HCT116 (cell line): Measurements from ENCODE around the gene VAMP2. TPM values are rescaled to one million over a fixed set of nuclear protein-coding genes. Genes with fewer than 3 reads are reported as not detected.

Source experiments
- ATAC-seq: fragments of 200-7000 bp; cut with Tn5 transposase; 2 replicates; pipeline ENCODE4 v1.9.1; 2020; ENCODE audit warnings: mild to moderate bottlenecking, moderate library complexity
- BruUV-seq: library from RNA; stranded (reverse); fragments of 400-500 nt; replicated peaks from 2 replicates; lab custom pipeline; 2021; lab: Mats Ljungman, UMichigan
- CTCF ChIA-PET: fragments of 300-600 bp; sonication (Branson Sonifier 250); formaldehyde crosslinking; loops from one replicate; lab custom pipeline; 2021; ENCODE audit warnings: antibody characterized with exemption; lab: Charles Lee
- POLR2A ChIA-PET: fragments of 300-600, 350-600 bp; sonication (Branson Sonifier 250); formaldehyde crosslinking; loops from one replicate; lab custom pipeline; 2021; ENCODE audit warnings: antibody characterized with exemption; lab: Charles Lee
- RAD21 ChIA-PET, 2 experiments: fragments of 300-600 bp; sonication (Branson Sonifier 250); formaldehyde crosslinking; loops; one replicate each; lab custom pipeline; 2023; ENCODE audit warnings: low total read pairs in 2 of 2; ENCODE audit not compliant: uncharacterized antibody in 2 of 2, unreplicated experiment in 2 of 2, low non-redundant PET in 1 of 2; lab: Charles Lee
- DNase-seq: peaks from one replicate; pipeline ENCODE4 v3.0.0-alpha.2; 2010; ENCODE audit warnings: low read depth, low spot score
- H2AFZ ChIP-seq: fragments of 200-600 bp; shearing (Covaris generic), sonication (generic); 2 replicates; pipeline ENCODE4 v1.6.1; 2017; ENCODE audit warnings: low read depth, mixed run types, mixed read lengths, antibody characterized with exemption, low read length; ENCODE audit not compliant: poor library complexity, severe bottlenecking
- H3K27ac ChIP-seq: 2 replicates; pipeline ENCODE4 v1.5.1; 2012; ENCODE audit warnings: low read depth, low read length
- H3K27me3 ChIP-seq: fragments of 200-600 bp; sonication (generic); 2 replicates; pipeline ENCODE4 v1.6.1; 2016; ENCODE audit warnings: mixed run types, low read length, mixed read lengths; ENCODE audit not compliant: insufficient read depth
- H3K36me3 ChIP-seq, 2 experiments: fragments of 200-500 bp in 1 of 2; fragments of 200-600 bp in 1 of 2; sonication (Bioruptor generic) in 1 of 2; sonication (generic) in 1 of 2; 2 replicates each; pipeline versions ENCODE4 v1.5.1 to v1.6.1; 2014 to 2016; ENCODE audit warnings: low read length in 2 of 2, inconsistent platforms in 1 of 2, mixed read lengths in 1 of 2, mixed run types in 1 of 2; ENCODE audit not compliant: insufficient read depth in 2 of 2, control insufficient read depth in 1 of 2
- H3K4me1 ChIP-seq, 2 experiments: fragments of 200-600 bp in 1 of 2; sonication (generic) in 1 of 2; 2 replicates each; pipeline versions ENCODE4 v1.5.1 to v1.6.1; 2012 to 2017; ENCODE audit warnings: low read length in 2 of 2, inconsistent platforms in 1 of 2, mild to moderate bottlenecking in 1 of 2, mixed read lengths in 1 of 2, mixed run types in 1 of 2, moderate library complexity in 1 of 2; ENCODE audit not compliant: insufficient read depth in 2 of 2, control insufficient read depth in 1 of 2
- H3K4me2 ChIP-seq: fragments of 200-600 bp; sonication (generic); 2 replicates; pipeline ENCODE4 v1.6.1; 2017; ENCODE audit warnings: mixed run types, low read length, mixed read lengths
- H3K4me3 ChIP-seq, 2 experiments: fragments of 200-600 bp in 1 of 2; sonication (generic) in 1 of 2; replicated peaks in 1 of 2; 2 replicates each; pipeline ENCODE4 v1.5.1; 2011 to 2016; ENCODE audit warnings: low read length in 2 of 2, control low read depth in 1 of 2, low read depth in 1 of 2, mild to moderate bottlenecking in 1 of 2, mixed read lengths in 1 of 2, mixed run types in 1 of 2
- H3K79me2 ChIP-seq: fragments of 200-600 bp; sonication (generic); 2 replicates; pipeline ENCODE4 v1.6.1; 2017; ENCODE audit warnings: mild to moderate bottlenecking, mixed run types, low read length, moderate library complexity, mixed read lengths; ENCODE audit not compliant: insufficient read depth
- H3K9ac ChIP-seq: fragments of 200-600 bp; sonication (generic); 2 replicates; pipeline ENCODE4 v1.6.1; 2016; ENCODE audit warnings: low read length, mixed read lengths
- H3K9me2 ChIP-seq: fragments of 200-600 bp; sonication (generic), shearing (Covaris generic); 2 replicates; pipeline ENCODE4 v1.6.1; 2017; ENCODE audit warnings: mixed run types, mild to moderate bottlenecking, moderate library complexity; ENCODE audit not compliant: insufficient read depth
- H3K9me3 ChIP-seq, 2 experiments: fragments of 200-500 bp in 1 of 2; fragments of 200-600 bp in 1 of 2; sonication (Bioruptor generic) in 1 of 2; sonication (generic) in 1 of 2; 2 replicates each; pipeline ENCODE4 v1.6.1; 2014 to 2017; ENCODE audit warnings: low read length in 2 of 2, mixed read lengths in 2 of 2, inconsistent platforms in 1 of 2, low read depth in 1 of 2, mild to moderate bottlenecking in 1 of 2, mixed run types in 1 of 2, moderate library complexity in 1 of 2; ENCODE audit not compliant: control insufficient read depth in 1 of 2, insufficient read depth in 1 of 2
- H4K20me1 ChIP-seq: fragments of 200-600 bp; sonication (generic), shearing (Covaris generic); 2 replicates; pipeline ENCODE4 v1.6.1; 2017; ENCODE audit warnings: mixed run types, mild to moderate bottlenecking, moderate library complexity; ENCODE audit not compliant: insufficient read depth
- CBX3 ChIP-seq: IDR thresholded peaks from 2 replicates; pipeline ENCODE4 v1.6.1; 2012; ENCODE audit warnings: low read depth
- CEBPB ChIP-seq: IDR thresholded peaks from 2 replicates; pipeline ENCODE4 v1.6.1; 2012; ENCODE audit warnings: low read depth
- EGR1 ChIP-seq: IDR thresholded peaks from 2 replicates; pipeline ENCODE4 v1.6.1; 2012; ENCODE audit warnings: low read depth
- ELF1 ChIP-seq: IDR thresholded peaks from 2 replicates; pipeline ENCODE4 v1.6.1; 2012; ENCODE audit warnings: low read depth, borderline replicate concordance
- FOSL1 ChIP-seq: IDR thresholded peaks from 2 replicates; pipeline ENCODE4 v1.6.1; 2012; ENCODE audit warnings: low read depth
- JUND ChIP-seq: IDR thresholded peaks from 2 replicates; pipeline ENCODE4 v1.6.1; 2012
- POLR2A ChIP-seq: IDR thresholded peaks from 2 replicates; pipeline ENCODE4 v1.7.0; 2011; ENCODE audit warnings: borderline replicate concordance; ENCODE audit not compliant: insufficient read depth, insufficient read length; ENCODE audit errors: extremely low read depth
- RAD21 ChIP-seq: IDR thresholded peaks from 2 replicates; pipeline ENCODE4 v1.6.1; 2012; ENCODE audit warnings: low read depth, mild to moderate bottlenecking
- SIN3A ChIP-seq: IDR thresholded peaks from 2 replicates; pipeline ENCODE4 v1.6.1; 2012; ENCODE audit warnings: low read depth
- SP1 ChIP-seq: IDR thresholded peaks from 2 replicates; pipeline ENCODE4 v1.6.1; 2012; ENCODE audit warnings: low read depth
- SRF ChIP-seq: IDR thresholded peaks from 2 replicates; pipeline ENCODE4 v1.6.1; 2012; ENCODE audit warnings: low read depth
- YY1 ChIP-seq: IDR thresholded peaks from 2 replicates; pipeline ENCODE4 v1.6.1; 2011; ENCODE audit warnings: low read length, low read depth, moderate library complexity, mild to moderate bottlenecking; ENCODE audit not compliant: insufficient replicate concordance; ENCODE audit errors: extremely low read depth
- intact Hi-C: fragments of 100-400 bp; cut with micrococcal nuclease; formaldehyde crosslinking; loops from 2 replicates; pipeline ENCODE4 v1.10.0; 2022
- total RNA-seq: library from RNA; stranded (reverse); gene quantifications from one replicate; pipeline ENCODE4 v1.2.1, GENCODE V29; 2021; ENCODE audit not compliant: unreplicated experiment
- TF ChIP-seq, protein P1 (sequence below): IDR thresholded peaks from 2 replicates; pipeline ENCODE4 v1.6.1; 2012
- TF ChIP-seq, protein P2 (sequence below): IDR thresholded peaks from 2 replicates; pipeline ENCODE4 v1.6.1; 2012

Gene VAMP2
- total RNA-seq, 1 experiment from 2014 or later: 35.9 TPM

DNA sequence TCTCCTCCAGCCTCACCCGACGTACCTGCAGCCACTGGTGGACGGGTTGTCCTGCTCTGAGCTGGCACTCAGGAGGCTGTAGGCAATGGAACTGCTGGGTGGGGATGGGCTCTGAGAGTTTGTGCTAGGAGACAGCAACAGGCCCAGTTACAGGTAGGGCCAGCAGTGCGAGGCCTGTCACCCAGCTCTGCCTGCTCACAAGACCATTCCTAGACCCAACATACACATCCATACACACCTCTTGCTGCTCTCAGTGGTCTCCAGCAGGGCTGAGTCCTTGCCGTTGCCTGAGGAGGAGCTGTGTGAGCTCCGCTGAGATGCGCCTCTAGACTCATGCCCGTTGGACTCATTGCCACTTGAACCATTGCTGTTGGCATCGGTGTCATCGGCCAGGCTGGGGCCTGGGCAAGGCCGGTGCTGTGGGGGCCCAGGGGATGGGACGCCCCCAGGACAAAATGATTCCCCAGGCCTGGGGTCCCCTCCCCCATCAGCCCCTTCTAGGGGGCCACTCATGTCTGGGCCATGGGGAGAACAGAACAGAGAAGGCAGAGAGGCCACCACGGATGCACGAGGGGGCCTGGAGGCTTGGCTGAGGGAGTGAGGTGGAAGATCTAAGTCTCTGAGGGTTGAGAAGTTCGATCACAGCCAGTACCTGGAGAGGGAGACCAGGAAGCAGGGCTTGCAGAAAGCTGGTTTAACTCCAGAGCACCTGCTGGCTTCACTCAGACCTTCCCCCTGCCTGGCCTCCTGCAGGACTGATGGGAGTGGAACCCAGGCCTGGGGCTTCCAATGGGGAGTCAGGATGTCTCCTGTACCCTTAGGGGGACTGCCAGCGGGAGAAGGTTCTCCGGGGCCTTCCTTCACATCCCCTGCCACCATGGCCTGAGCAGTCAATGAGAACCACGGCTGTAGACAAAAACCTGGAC, 12.3 kb downstream of the VAMP2 start:
- no peaks in the 10 kb centered on the region for H3K9me2 ChIP-seq
- peak overlapping the region; percentile 85 to 91 for H3K4me3 ChIP-seq
- ATAC-seq (peak; percentile 0; the same call in 1 of the 2 replicates), DNase-seq (no peak)
- H2AFZ ChIP-seq: no peak overlapping the region
- ChIA-PET RAD21 (no interaction called here), CTCF (interaction anchor here (0.6 to 1.0 kb wide), 2 partner anchors 9 to 11 kb away, joined by 4 read pairs; no protein-coding TSS in a partner anchor), POLR2A (interaction anchor here (0.8 to 1.6 kb wide), 4 partner anchors 9 to 40 kb away, joined by 4 to 6 read pairs (median 4); partner anchors contain the start of gene BORCS6)
- peak overlapping the region; percentile 100 for H3K4me2 ChIP-seq
- H3K9ac ChIP-seq: peak overlapping the region; percentile 99
- no peaks in the 10 kb centered on the region for H4K20me1 ChIP-seq
- no TSS peak for BruUV-seq
- TF ChIP-seq JUND (no peak), POLR2A (no peak), FOSL1 (no peak), RAD21 (no peak), CBX3 (no peak), ELF1 (no peak), CEBPB (no peak), SP1 (no peak), SIN3A (no peak), EGR1 (no peak), YY1 (no peak), SRF (no peak)
- TF ChIP-seq, protein P1, sequence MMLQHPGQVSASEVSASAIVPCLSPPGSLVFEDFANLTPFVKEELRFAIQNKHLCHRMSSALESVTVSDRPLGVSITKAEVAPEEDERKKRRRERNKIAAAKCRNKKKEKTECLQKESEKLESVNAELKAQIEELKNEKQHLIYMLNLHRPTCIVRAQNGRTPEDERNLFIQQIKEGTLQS: no peak
- TF ChIP-seq, protein P2, sequence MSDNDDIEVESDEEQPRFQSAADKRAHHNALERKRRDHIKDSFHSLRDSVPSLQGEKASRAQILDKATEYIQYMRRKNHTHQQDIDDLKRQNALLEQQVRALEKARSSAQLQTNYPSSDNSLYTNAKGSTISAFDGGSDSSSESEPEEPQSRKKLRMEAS: no peak
- intact Hi-C loops: no loop called here
- H3K27ac ChIP-seq: peak overlapping the region; percentile 77
- H3K36me3 ChIP-seq: peaks cover 40 to 50% of the 10 kb centered on the region in 2 experiments
- H3K9me3 ChIP-seq: no peaks in the 10 kb centered on the region
- peaks cover 51% of the 10 kb centered on the region for H3K79me2 ChIP-seq
- H3K27me3 ChIP-seq: no peaks in the 10 kb centered on the region
- H3K4me1 ChIP-seq: peaks cover 35 to 51% of the 10 kb centered on the region in 2 experiments
